RWPE2 (cell line): ENCODE measurements around the gene BAG1.

ENCODE experiments used
- ATAC-seq: fragments of 200-7000 bp; cut with Tn5 transposase; 3 replicates; pipeline ENCODE4 v1.9.1; 2021; ENCODE audit warnings: low read depth
- DNase-seq: peaks from one replicate; pipeline ENCODE4 v3.0.0-alpha.2; 2020; ENCODE audit warnings: low spot score
- H3K27ac ChIP-seq: fragments of 450-650 bp; 2 replicates; pipeline ENCODE4 v1.5.1; 2017; ENCODE audit warnings: mild to moderate bottlenecking; ENCODE audit not compliant: poor library complexity, severe bottlenecking
- H3K27me3 ChIP-seq: fragments of 250-450 bp; sonication (Bioruptor Pico); 2 replicates; pipeline ENCODE4 v1.5.1; 2021; ENCODE audit warnings: mild to moderate bottlenecking, moderate library complexity; ENCODE audit not compliant: insufficient read depth, poor library complexity, severe bottlenecking
- H3K36me3 ChIP-seq: fragments of 250-450 bp; sonication (Bioruptor Pico); 2 replicates; pipeline ENCODE4 v1.5.1; 2020; ENCODE audit warnings: low read depth, mild to moderate bottlenecking, moderate library complexity
- H3K4me1 ChIP-seq: fragments of 250-450 bp; sonication (Bioruptor Pico); 2 replicates; pipeline ENCODE4 v1.5.1; 2021; ENCODE audit warnings: mild to moderate bottlenecking, moderate library complexity; ENCODE audit not compliant: insufficient read depth, poor library complexity, severe bottlenecking
- H3K4me3 ChIP-seq: fragments of 250-450 bp; sonication (Bioruptor Pico); 2 replicates; pipeline ENCODE4 v1.5.1; 2021; ENCODE audit warnings: mild to moderate bottlenecking, moderate library complexity; ENCODE audit not compliant: severe bottlenecking
- H3K9me3 ChIP-seq: fragments of 250-450 bp; sonication (Bioruptor Pico); 2 replicates; pipeline ENCODE4 v1.5.1; 2021; ENCODE audit warnings: mild to moderate bottlenecking, moderate library complexity; ENCODE audit not compliant: severe bottlenecking
- TF ChIP-seq, protein P1 (sequence below): fragments of 450-650 bp; IDR thresholded peaks from one replicate; pipeline ENCODE4 v1.5.1; 2017; ENCODE audit warnings: mild to moderate bottlenecking, moderate library complexity; ENCODE audit not compliant: poor library complexity, severe bottlenecking

BAG1 gene

DNA sequence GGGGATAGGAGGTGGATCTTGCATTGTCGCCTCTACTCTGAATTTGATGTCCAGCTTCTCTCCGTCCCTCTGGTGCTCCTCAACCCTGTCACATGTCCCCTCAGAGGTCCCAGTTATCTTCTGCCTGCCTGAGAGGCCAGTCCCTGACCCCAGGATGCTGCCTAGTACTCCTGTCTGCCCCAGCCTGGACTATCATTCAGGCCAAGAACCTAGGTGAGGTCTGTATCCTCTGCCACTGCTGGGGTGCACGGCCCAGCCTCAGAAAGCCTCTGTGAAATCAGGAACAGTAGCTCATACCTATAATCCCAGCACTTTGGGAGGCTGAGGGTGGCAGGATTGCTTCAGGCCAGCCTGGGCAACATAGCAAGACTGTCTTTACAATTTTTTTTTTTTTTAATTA, 15.9 kb downstream of the BAG1 start:
- Histone ChIP-seq H3K27ac (no peak overlapping the region), H3K4me3 (no peak overlapping the region), H3K36me3 (peaks cover 15% of the 10 kb centered on the region), H3K9me3 (no peaks in the 10 kb centered on the region), H3K27me3 (no peaks in the 10 kb centered on the region), H3K4me1 (no peaks in the 10 kb centered on the region)
- ATAC-seq: no peak
- TF ChIP-seq, protein P1, sequence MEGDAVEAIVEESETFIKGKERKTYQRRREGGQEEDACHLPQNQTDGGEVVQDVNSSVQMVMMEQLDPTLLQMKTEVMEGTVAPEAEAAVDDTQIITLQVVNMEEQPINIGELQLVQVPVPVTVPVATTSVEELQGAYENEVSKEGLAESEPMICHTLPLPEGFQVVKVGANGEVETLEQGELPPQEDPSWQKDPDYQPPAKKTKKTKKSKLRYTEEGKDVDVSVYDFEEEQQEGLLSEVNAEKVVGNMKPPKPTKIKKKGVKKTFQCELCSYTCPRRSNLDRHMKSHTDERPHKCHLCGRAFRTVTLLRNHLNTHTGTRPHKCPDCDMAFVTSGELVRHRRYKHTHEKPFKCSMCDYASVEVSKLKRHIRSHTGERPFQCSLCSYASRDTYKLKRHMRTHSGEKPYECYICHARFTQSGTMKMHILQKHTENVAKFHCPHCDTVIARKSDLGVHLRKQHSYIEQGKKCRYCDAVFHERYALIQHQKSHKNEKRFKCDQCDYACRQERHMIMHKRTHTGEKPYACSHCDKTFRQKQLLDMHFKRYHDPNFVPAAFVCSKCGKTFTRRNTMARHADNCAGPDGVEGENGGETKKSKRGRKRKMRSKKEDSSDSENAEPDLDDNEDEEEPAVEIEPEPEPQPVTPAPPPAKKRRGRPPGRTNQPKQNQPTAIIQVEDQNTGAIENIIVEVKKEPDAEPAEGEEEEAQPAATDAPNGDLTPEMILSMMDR: no peak
- DNase-seq: no peak

DNA sequence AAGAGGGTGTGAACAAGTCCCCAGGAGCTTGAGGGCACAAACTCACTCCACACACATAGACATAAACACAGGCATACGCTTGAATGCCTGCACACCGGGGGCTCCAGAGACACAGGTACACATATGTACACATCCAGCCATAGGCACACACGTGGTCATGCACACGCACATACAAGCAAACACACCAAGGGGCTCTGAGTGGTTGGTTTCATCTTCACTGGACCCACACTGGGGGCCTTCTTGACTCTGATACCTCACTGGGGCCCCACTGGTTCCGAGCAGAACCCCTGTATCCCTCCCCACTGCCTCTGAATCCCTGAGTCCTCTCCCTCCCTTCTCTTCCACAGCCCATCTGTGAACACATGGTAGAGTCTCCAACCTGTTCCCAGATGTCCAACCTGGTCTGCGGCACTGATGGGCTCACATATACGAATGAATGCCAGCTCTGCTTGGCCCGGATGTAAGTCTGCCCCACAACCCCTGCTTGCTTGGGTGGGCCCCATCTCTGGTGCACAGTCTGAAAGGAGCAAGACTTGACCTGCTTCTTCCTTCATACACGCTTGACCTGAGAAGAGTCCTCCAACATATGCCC, 18.1 kb downstream of the BAG1 start:
- TF ChIP-seq, protein P1: no peak
- no peaks in the 10 kb centered on the region for H3K27me3 ChIP-seq
- no peak overlapping the region for H3K4me3 ChIP-seq
- no peak overlapping the region for H3K27ac ChIP-seq
- H3K4me1 ChIP-seq: no peaks in the 10 kb centered on the region
- H3K36me3 ChIP-seq: no peaks in the 10 kb centered on the region
- no peaks in the 10 kb centered on the region for H3K9me3 ChIP-seq
- DNase-seq (no peak), ATAC-seq (no peak)

DNA sequence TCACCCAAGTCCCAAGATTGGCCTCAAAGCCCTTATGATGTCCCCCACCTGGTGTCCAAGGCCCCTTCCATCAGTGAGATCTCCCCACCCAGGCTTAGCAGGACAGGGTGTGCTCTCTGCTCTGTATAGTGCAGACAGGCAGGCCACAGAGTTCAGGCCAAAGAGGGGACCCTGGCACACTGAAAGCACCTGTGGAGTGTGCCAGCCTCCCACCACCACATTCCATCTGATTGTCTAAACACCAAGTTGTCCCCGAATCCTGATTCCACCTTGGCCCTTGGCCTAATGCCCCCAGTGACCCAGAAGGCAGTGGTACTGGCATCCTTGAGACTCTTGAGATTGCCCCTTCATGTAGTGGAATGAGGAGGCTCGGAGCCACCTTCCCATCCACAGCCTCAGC, 19.2 kb downstream of the BAG1 start:
- Histone ChIP-seq H3K27ac (no peak overlapping the region), H3K27me3 (no peaks in the 10 kb centered on the region), H3K4me1 (no peaks in the 10 kb centered on the region), H3K4me3 (no peak overlapping the region), H3K9me3 (no peaks in the 10 kb centered on the region), H3K36me3 (no peaks in the 10 kb centered on the region)
- DNase-seq (no peak), ATAC-seq (no peak)
- TF ChIP-seq, protein P1: no peak

DNA sequence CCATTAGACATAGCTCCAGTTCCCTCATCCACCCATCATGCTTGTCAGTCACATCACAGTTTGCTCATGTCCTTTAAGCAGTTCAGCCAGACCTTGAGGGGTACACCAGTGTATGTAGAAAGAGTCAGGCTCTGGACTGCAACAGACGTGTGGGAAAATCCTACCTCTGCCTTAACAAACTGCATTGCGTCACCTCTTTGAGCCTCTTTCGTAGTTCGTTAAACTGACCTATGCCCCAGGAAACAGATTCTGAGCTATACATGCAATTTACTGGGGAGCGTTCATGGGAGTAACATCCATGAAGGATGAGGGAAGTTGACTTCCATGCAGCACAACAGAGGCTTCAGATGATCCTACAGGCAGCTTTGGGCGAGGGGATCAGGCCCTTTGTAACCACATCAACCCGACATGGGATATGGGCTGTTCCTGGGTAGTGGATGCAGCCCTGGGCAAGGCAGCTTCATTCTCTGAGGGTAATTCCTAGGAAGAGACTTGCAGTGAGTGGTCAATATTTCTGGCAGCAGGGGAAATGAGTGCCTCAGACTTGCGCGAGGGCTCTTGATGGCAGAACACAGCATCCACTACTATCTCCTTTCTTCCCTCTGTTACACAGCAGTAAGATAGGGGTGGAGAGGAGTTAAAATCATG, 20.2 kb downstream of the BAG1 start:
- no peaks in the 10 kb centered on the region for H3K9me3 ChIP-seq
- H3K36me3 ChIP-seq: no peaks in the 10 kb centered on the region
- H3K27me3 ChIP-seq: no peaks in the 10 kb centered on the region
- H3K4me3 ChIP-seq: no peak overlapping the region
- DNase-seq: no peak
- no peak for ATAC-seq
- TF ChIP-seq, protein P1: no peak
- H3K27ac ChIP-seq: no peak overlapping the region
- H3K4me1 ChIP-seq: no peaks in the 10 kb centered on the region

DNA sequence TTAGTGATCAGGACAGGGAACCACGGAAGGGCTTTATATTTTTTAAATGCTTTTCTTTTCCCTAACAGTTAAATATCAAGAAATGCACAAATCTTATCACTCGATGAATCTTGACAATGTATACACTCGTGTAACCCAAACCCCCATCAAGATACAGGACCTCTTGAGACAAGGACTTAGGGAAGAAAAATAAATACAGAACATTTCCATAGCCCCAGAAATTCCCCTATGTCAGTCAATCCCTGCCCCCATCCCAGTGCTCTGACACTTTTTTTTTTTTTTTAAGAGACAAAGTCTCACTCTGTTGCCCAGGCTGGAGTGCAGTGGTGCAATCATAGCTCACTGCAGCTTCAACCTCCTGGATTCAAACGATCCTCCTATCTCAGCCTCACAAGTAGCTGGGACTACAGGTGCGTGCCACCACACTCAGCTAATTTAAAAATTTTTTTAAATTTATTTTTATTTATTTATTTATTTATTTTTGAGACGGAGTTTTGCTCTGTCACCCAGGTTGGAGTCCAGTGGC, 21.8 kb downstream of the BAG1 start:
- H3K4me3 ChIP-seq: no peak overlapping the region
- TF ChIP-seq, protein P1: no peak
- no peak overlapping the region for H3K27ac ChIP-seq
- no peaks in the 10 kb centered on the region for H3K9me3 ChIP-seq
- H3K27me3 ChIP-seq: no peaks in the 10 kb centered on the region
- ATAC-seq (no peak), DNase-seq (no peak)
- H3K4me1 ChIP-seq: no peaks in the 10 kb centered on the region
- no peaks in the 10 kb centered on the region for H3K36me3 ChIP-seq
